Colonic mucosa (tissue), 4 donors: ENCODE results near the gene LHFPL6. TPM values are rescaled to one million over a fixed set of nuclear protein-coding genes. Genes with fewer than 3 reads are reported as not detected.
A peak's percentile ranks its signal among the peaks of the same experiment; 100 is the strongest.

ENCODE experiments used
- DNase-seq: peaks from one replicate; pipeline ENCODE4 v3.0.0-alpha.2; 2020
- H3K27ac ChIP-seq: fragments of 200-600 bp; one replicate; pipeline ENCODE4 v1.8.0; 2021
- H3K27me3 ChIP-seq: fragments of 200-600 bp; one replicate; pipeline ENCODE4 v1.8.0; 2021
- H3K36me3 ChIP-seq: fragments of 200-600 bp; one replicate; pipeline ENCODE4 v1.8.0; 2021
- H3K4me1 ChIP-seq: fragments of 200-600 bp; one replicate; pipeline ENCODE4 v1.8.0; 2021; ENCODE audit warnings: mild to moderate bottlenecking
- H3K4me3 ChIP-seq: fragments of 200-600 bp; one replicate; pipeline ENCODE4 v1.8.0; 2021
- H3K9ac ChIP-seq, 2 donors: one replicate each; pipeline ENCODE4 v1.7.0; 2013; ENCODE audit warnings: control low read depth in 2 of 2, low read depth in 2 of 2, low read length in 2 of 2
- H3K9me3 ChIP-seq: fragments of 200-600 bp; one replicate; pipeline ENCODE4 v1.8.0; 2021
- CTCF ChIP-seq: fragments of 200-600 bp; IDR thresholded peaks from one replicate; pipeline ENCODE4 v1.8.0; 2022; ENCODE audit warnings: antibody characterized with exemption, mild to moderate bottlenecking
- intact Hi-C: fragments of 100-400 bp; cut with DNase I; formaldehyde crosslinking; loops from one replicate; pipeline ENCODE4 v1.14.1; 2022
- total RNA-seq, 2 donors: library from RNA; stranded (reverse); fragmentation: NEBNext Ultra II Directional in 1 of 2; extraction: Animal tissue kit (Norgen Biotek cat#: 25700) in 1 of 2; gene quantifications; one replicate each; pipeline ENCODE4 v1.2.1, GENCODE V29; 2021
- donor health status: healthy.
- donor health status: DM: no; HTN: no; CAD: no.
- donor health status: DM: no; HTN: no; CAD: no.

Gene LHFPL6
- total RNA-seq, 2 donors from 2014 or later, result 4.3 to 10.1 TPM

GRCh38 chr13:39632994-39633393 is 30.0 kb upstream of the LHFPL6 start:
- intact Hi-C loops, result no loop called here

DNA sequence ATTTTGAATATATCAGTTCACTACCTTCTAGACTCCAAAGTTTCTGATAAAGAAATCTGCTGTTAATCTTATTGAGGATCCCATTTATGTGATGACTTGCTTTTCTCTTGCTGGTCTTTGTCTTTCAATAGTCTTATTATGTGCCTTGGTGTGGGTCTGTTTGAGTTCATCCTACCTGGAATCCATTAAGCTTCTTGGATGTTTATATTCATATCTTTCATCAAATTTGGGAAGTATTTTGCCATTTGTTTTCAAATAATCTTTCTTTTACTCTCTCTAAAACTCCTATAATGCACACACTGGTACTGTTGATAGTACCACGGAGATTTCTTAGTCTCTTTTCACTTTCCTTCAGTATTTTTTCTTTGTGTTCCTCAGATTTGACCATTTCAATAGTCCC is 28.3 kb upstream of the LHFPL6 start:
- DNase-seq, result no peak
- TF ChIP-seq CTCF, result no peak
- no peaks in the 10 kb centered on the region for H3K27me3 ChIP-seq
- intact Hi-C loops, result no loop called here
- no peaks in the 10 kb centered on the region for H3K4me1 ChIP-seq
- no peaks in the 10 kb centered on the region for H3K9me3 ChIP-seq
- no peaks in the 10 kb centered on the region for H3K36me3 ChIP-seq
- no peak overlapping the region for H3K27ac ChIP-seq
- H3K9ac ChIP-seq, result no peak overlapping the region
- no peak overlapping the region for H3K4me3 ChIP-seq

More at GRCh38 chr13:39632994-39633393, 30.0 kb upstream of the LHFPL6 start:
- no peaks in the 10 kb centered on the region for H3K27me3 ChIP-seq
- H3K9me3 ChIP-seq, result no peaks in the 10 kb centered on the region
- no peak for DNase-seq
- no peak overlapping the region for H3K9ac ChIP-seq
- no peaks in the 10 kb centered on the region for H3K36me3 ChIP-seq
- H3K4me1 ChIP-seq, result no peaks in the 10 kb centered on the region
- no peak overlapping the region for H3K4me3 ChIP-seq
- TF ChIP-seq CTCF, result no peak
- no peak overlapping the region for H3K27ac ChIP-seq

DNA sequence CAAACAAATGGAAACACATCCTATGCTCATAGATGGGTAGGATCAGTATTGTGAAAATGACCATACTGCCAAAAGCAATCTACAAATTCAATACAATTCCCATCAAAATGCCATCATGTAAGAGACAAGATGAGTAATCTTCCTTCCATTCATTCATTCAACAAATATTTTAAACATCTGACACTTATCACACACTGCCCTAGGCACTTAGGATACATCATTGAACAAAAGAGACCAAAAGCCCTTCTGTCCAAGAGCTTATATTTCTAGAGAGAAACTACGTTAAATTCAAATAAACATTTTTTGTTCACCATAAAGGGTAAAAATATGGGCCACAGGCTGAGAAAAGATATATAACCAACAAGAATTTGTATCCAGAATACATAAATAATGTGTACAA is 20.5 kb upstream of the LHFPL6 start:
- no peak for TF ChIP-seq CTCF
- DNase-seq, result no peak
- H3K27ac ChIP-seq, result no peak overlapping the region
- no peak overlapping the region for H3K4me3 ChIP-seq
- H3K36me3 ChIP-seq, result no peaks in the 10 kb centered on the region
- no peaks in the 10 kb centered on the region for H3K4me1 ChIP-seq
- no peak overlapping the region for H3K9ac ChIP-seq
- H3K9me3 ChIP-seq, result no peaks in the 10 kb centered on the region
- no peaks in the 10 kb centered on the region for H3K27me3 ChIP-seq
- intact Hi-C loops, result no loop called here

GRCh38 chr13:39618561-39618960 is 15.6 kb upstream of the LHFPL6 start:
- no peak overlapping the region for H3K4me3 ChIP-seq
- no peaks in the 10 kb centered on the region for H3K9me3 ChIP-seq
- no peaks in the 10 kb centered on the region for H3K36me3 ChIP-seq
- DNase-seq, result no peak
- no peak for TF ChIP-seq CTCF
- H3K27ac ChIP-seq, result no peak overlapping the region
- no peaks in the 10 kb centered on the region for H3K4me1 ChIP-seq
- H3K9ac ChIP-seq, result no peak overlapping the region
- intact Hi-C loops, result loop anchor here (5.0 kb wide), 1 partner anchor 471 kb away; no protein-coding TSS in a partner anchor
- H3K27me3 ChIP-seq, result no peaks in the 10 kb centered on the region

DNA sequence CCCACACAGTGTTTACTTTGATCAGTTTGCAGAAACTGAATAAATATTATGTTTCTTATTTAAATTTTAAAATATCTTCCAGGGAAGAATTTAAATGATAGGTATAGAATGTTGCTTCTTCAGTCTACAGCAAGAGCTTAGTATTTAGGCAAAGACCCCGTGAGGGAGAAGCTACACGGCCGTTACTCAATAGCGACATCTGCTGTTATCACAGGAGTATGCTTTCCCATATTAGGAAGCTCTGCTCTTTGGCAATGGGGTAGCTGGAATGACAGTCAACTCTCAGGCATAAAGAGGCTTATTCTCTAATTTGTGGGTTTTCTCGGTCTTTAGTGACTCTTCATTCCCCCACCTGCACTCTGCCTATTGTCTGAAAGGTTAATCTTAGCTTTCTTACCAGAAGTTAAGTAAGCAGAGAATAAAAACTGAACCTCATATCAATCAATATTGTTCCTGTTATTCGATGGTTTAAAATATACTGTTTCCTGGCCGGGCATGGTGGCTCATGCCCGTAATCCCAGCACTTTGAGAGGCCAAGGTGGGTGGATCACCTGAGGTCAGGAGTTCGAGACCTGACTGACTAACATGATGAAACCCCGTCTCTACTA is 13.2 kb upstream of the LHFPL6 start:
- TF ChIP-seq CTCF, result peak; percentile 78
- no peak overlapping the region for H3K27ac ChIP-seq
- peak; percentile 49 for DNase-seq
- intact Hi-C loops, result loop anchor here (2.0 to 5.0 kb wide), 2 partner anchors 341 to 469 kb away; no protein-coding TSS in a partner anchor
- no peaks in the 10 kb centered on the region for H3K36me3 ChIP-seq
- no peaks in the 10 kb centered on the region for H3K9me3 ChIP-seq
- H3K9ac ChIP-seq, result no peak overlapping the region
- no peaks in the 10 kb centered on the region for H3K27me3 ChIP-seq
- no peak overlapping the region for H3K4me3 ChIP-seq
- H3K4me1 ChIP-seq, result no peaks in the 10 kb centered on the region
